CD4-positive, alpha-beta T cell treated with Interleukin-15 for 4 hours (primary cell): ENCODE data around the gene ABO.
"Not testable (repeated sequence)": the region's sequence is repeated elsewhere in the genome, so short reads cannot be mapped to it uniquely, and the experiment has no call there.

Source experiments
- DNase-seq: peaks from one replicate; pipeline ENCODE4 v3.0.0-alpha.2; 2020; ENCODE audit warnings: low spot score

The ABO gene

DNA sequence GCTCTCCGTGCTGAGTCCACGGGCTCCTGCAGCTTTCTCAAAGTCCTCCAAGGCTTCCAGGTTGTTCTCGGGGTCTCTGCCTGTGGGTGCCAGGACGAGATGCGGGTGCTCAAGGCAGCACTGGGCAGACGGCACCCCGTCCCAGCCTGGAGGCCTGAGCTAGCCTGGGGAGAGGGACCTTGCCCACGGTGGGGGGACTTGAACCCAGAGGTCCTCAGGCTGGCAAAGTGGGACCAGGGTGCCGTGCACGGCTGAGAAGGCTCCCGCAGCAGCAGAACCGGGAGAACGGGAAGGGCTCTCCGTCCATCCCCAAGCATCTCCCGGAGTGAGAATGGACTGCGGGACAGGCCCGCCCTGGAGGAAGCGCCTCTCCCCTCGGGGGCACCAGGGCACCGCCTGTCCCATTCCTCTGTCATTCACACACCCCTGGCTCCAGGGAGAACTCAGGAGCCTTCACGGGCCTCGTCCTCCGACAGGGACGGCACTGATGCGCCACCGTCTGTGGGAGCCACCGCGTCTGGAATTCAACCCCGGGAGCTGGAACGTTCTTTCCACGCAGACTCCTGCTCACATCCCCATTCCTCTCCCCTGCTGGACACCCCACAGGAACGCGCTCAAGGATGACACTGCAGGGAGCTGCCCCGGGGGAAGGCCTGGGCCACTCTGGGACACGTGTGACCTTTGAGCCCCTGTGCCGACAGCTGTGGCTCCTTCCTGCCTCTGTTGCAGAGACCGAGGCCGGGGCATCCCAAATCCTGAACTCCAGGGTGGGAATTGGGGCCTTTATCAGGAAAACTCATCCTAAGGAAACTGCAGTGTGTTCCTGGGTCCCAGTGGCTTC lies 49.6 kb downstream of the ABO start:
- DNase-seq = no peak

DNA sequence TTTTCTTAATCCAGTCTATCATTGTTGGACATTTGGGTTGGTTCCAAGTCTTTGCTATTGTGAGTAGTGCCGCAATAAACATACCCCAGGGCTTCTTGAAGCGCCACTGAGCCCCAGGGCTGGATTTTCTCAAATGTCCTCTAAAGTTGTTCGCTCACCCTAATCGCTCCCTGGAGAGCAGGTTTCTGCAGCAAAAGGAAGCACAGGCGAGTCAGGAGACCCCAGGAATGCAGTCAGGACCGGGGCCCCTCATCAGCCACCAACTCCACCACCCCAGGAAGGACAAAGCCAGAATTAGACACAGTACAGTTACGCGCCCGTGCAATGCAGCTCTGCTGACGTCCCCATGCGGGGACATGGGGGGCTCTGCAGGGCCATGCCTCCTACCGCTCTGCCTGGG lies 50.2 kb downstream of the ABO start:
- no peak for DNase-seq

GRCh38 chr9:133223159-133223756 lies 51.7 kb downstream of the ABO start:
- not testable (repeated sequence) for DNase-seq

- not testable (repeated sequence) for DNase-seq
Measured at GRCh38 chr9:133221994-133222393, 53.0 kb downstream of the ABO start.

GRCh38 chr9:133221177-133221809 lies 53.7 kb downstream of the ABO start:
- no peak for DNase-seq

DNA sequence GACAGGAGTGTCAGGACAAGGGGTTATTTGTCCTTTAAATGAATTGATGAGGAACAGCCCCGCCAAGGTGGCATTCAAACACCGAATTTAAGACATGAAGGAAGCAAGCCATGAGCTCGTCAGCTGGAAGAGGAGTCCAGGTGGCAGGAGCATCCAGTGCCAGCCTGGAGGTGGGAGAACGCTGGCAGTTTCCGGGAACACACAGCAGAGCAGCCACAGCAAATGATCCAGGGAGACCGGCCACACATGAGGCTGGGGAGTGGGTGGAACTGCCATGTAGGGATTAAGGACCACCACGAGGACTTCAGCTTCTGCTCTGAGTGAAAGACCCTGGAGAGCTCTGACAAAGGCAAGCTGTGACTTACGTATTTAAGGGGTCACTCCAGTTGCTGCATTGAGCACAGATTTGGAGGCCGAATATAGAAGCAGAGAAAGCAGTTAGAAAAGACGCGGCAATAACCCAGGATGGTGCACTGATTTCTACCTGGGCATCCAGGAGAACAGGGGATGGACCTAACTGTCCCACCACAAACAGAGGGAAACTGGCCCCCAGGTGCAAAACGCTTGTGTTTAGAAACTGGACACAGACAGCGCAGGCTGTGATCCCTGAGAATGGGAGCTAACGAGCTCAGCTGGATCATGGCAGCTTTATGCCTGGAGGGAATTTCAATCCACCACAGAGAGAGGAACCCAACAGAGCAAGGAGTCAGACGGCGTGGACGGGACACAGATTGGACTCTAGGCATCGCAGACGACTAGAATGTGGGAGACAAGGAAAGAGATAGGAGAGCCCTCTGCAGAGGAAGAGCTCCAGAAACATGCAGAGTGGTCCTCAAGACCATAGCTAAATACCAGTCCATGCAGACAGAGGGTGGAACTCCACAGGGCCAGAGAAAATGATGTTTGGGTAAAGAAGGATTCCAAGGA lies 56.7 kb downstream of the ABO start:
- DNase-seq = not testable (repeated sequence)

- not testable (repeated sequence) for DNase-seq
Measured at GRCh38 chr9:133217333-133217988, 57.5 kb downstream of the ABO start.

- DNase-seq = not testable (repeated sequence)
Measured at GRCh38 chr9:133214276-133214675, 60.7 kb downstream of the ABO start.

- DNase-seq = no peak
Measured at GRCh38 chr9:133210609-133211008, 64.4 kb downstream of the ABO start.

DNA sequence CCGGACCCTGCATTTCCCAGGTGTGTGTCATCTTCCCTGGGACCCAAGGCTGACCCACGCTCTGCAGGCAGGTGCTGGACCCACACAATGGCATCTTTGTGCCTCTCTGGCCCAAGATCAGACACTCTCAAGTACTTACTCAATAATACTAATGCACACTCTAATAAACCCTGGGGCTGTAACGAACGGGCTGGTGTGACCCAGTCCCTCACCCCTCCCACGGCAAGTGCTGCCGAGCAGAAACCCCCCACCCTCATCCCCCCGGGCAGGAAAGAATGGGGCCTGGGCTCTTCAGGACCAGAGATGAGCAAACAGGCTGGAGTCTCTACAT lies 64.8 kb downstream of the ABO start:
- DNase-seq = no peak

DNA sequence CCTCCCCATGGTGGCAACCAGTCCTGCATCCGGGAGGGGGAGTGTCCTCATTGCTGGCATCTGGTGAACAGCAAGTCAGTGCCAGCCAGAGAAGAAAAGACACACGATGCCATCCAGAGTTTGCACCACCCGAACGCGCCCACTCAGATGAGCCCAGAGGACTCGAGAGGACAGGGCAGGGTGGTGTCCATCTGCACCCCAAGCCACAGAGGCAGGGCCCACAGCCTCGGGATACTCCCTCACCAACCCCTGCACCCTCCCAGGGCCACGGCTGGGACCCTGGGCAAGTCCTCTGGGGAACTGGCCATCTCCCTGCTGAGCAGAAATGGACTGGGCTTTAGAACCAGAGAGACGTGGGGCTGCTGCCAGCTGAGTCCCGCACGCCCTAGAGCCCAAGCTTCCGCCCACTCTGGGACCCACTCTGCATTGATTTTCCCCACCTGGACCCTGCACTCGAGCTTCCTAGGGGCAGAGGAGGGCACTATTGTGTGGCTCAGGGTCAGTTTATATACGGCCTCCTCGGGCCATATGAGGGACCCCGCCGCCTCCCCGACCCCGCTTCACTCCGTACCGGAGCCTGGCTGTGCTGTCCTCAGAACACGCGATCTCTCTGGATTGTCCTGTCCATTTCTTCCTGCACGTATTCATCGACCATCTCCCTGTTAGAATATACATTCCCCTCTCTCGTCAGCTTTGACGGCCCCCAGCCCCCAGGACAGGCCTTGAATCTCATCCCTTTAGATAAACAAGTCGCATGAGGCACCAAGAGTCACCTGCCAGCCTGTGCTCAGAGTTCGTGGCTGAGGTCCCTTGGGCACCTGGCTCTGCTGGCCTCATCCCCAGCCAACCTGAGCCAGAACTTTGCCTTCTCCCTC lies 65.4 kb downstream of the ABO start:
- not testable (repeated sequence) for DNase-seq

- not testable (repeated sequence) for DNase-seq
Measured at GRCh38 chr9:133208880-133209300, 66.1 kb downstream of the ABO start, which contains the start of gene OBP2B. Gene OBP2B (minus strand): TSS chr9:133209250. CDS start chr9:133209199, 51 bp downstream.

GRCh38 chr9:133208171-133208879 lies 66.7 kb downstream of the ABO start:
- not testable (repeated sequence) for DNase-seq

- DNase-seq = no peak
Measured at GRCh38 chr9:133207540-133208170, 67.3 kb downstream of the ABO start.

GRCh38 chr9:133207021-133207531 lies 67.9 kb downstream of the ABO start:
- DNase-seq = no peak

- DNase-seq = no peak
Measured at GRCh38 chr9:133205996-133206931, 68.7 kb downstream of the ABO start.

GRCh38 chr9:133205481-133205887 lies 69.5 kb downstream of the ABO start:
- not testable (repeated sequence) for DNase-seq
